ENCODE results near the gene ALKBH5. TPM values are rescaled to one million over a fixed set of nuclear protein-coding genes. Genes with fewer than 3 reads are reported as not detected.
A peak's percentile ranks its signal among the peaks of the same experiment; 100 is the strongest.

Gene ALKBH5
- total and polyA plus RNA-seq, 9 of the 15 experiments (the other 6 are each of a cell fraction or from before 2014, with no cell fraction given) = 11.4 to 70.0 (median 47.4) TPM

GRCh38 chr17:18258356-18259038, 74.9 kb downstream of the ALKBH5 start, which contains the start of gene FLII (continued):
- TF ChIP-seq NFE2L1 (tag; IDR thresholded peaks at IDR 0.05; ENCODE audit: borderline replicate concordance, low read depth) (no peak), GMEB1 (CRISPR knock-in tag; IDR thresholded peaks at IDR 0.05) (peak; percentile 60), SUPT5H (IDR thresholded peaks at IDR 0.05) (no peak; the same call in 1 of the 2 replicates), TCF7L2 (IDR thresholded peaks at IDR 0.05; ENCODE audit: low read depth, low read length) (no peak), IRF9 (tag; IDR thresholded peaks at IDR 0.05) (no peak), ZNF212 (CRISPR knock-in tag; IDR thresholded peaks at IDR 0.05) (no peak), CHD4 (IDR thresholded peaks at IDR 0.05; ENCODE audit: insufficient read depth, insufficient replicate concordance, low read depth, low read length, poor library complexity, severe bottlenecking) (no peak), EZH2 (IDR thresholded peaks at IDR 0.05; ENCODE audit: borderline replicate concordance, low read depth, low read length) (no peak), ZNF699 (CRISPR knock-in tag; IDR thresholded peaks at IDR 0.05; ENCODE audit: insufficient replicate concordance) (no peak), BRF1 (IDR thresholded peaks at IDR 0.05; ENCODE audit: borderline replicate concordance, extremely low read depth, insufficient read length) (no peak), TCFL5 (CRISPR knock-in tag; conservative IDR thresholded peaks at IDR 0.05) (no peak), ZNF644 (tag; IDR thresholded peaks at IDR 0.05; ENCODE audit: low read depth) (no peak), CREB1 (IDR thresholded peaks at IDR 0.05) (no peak), CREB1 (CRISPR knock-in tag; IDR thresholded peaks at IDR 0.05) (no peak), CHAMP1 (IDR thresholded peaks at IDR 0.05) (no peak), ILK (tag; IDR thresholded peaks at IDR 0.05; ENCODE audit: borderline replicate concordance, low read depth) (no peak), EWSR1 (IDR thresholded peaks at IDR 0.05; ENCODE audit: borderline replicate concordance, low read depth, partially characterized antibody) (no peak), PHF8 (IDR thresholded peaks at IDR 0.05; ENCODE audit: borderline replicate concordance, low read length) (peak; percentile 78; the same call in 1 of the 2 replicates), ASH1L (IDR thresholded peaks at IDR 0.05; ENCODE audit: borderline replicate concordance, low read depth, partially characterized antibody) (no peak), SETDB1 (IDR thresholded peaks at IDR 0.05; ENCODE audit: low read length) (no peak), MCM2 (IDR thresholded peaks at IDR 0.05; ENCODE audit: low read depth) (no peak), GTF2A2 (tag; IDR thresholded peaks at IDR 0.05) (no peak)
